Effector CD4-positive, alpha-beta T cell (primary cell): ENCODE results near the gene NUDC.
A peak's percentile ranks its signal among the peaks of the same experiment; 100 is the strongest.

Experiments
- DNase-seq: peaks from one replicate; pipeline ENCODE4 v3.0.0-alpha.2; 2020

Gene NUDC

DNA sequence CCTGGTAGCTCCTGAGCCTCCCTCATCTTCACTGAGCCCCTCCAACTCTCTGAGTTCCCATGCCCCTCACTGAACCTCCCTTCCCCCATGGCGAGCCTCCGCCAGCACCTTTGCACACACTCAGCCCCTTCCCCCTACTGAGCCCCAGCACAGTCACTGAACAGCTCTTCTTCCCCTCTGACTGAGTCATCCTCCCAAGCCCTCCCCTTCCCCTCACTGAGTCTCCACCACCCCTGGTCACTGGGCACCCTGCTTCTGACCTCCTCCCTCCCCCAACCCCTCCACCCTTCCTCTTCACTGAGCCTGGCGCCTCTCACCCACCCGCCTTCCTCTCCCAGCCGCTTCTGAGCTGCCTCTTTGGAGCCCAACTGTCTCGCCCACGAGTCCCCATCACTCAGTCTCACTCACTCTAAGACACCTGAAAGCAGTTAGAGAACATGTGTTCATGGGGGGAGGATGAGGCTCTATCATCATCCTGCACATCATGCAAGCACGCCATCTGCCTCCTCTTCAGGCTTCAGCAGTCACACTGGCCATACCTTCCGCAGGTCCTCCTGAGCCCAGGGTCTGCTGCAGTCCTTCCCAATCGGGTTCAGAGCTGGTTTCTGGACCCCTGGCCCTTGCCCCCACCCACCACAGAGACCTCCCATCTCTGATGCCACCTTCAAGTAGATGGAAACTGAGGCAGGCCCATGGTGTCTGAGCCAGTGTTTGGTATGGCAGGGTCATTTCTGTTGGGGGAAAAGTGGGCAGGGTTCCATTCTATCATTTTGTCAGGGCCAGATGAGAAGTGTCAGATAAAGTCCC is 70.0 kb downstream of the NUDC start:
- no peak for DNase-seq

GRCh38 chr1:26993237-26994019 is 71.9 kb downstream of the NUDC start, which contains the start of gene TRNP1:
Gene TRNP1 (plus strand): TSS chr1:26993692. CDS start chr1:26993787, 95 bp downstream.
- DNase-seq: peak; percentile 59

DNA sequence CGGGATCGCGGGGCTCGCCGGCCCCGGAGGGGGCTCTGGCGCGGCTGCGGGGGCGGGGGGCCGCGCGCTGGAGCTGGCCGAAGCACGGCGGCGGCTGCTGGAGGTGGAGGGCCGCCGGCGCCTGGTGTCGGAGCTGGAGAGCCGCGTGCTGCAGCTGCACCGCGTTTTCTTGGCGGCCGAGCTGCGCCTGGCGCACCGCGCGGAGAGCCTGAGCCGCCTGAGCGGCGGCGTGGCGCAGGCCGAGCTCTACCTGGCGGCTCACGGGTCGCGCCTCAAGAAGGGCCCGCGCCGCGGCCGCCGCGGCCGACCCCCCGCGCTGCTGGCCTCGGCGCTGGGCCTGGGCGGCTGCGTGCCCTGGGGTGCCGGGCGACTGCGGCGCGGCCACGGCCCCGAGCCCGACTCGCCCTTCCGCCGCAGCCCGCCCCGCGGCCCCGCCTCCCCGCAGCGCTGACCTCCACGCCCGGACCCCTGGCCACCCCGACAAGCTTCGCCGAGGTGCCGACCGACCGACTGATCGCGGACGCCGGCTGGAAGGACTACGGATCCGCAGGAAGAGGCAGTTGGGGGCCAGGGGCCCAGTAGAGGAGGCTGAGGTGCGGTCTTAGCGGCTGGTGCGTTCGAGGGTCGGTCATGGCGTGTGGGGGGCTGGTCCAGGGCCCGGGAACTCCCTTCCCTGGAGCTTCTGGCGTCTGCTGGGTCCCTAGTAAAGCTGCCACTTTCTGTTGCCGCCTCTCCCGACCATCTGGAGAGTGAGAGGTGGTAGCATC is 72.7 kb downstream of the NUDC start:
- no peak for DNase-seq

DNA sequence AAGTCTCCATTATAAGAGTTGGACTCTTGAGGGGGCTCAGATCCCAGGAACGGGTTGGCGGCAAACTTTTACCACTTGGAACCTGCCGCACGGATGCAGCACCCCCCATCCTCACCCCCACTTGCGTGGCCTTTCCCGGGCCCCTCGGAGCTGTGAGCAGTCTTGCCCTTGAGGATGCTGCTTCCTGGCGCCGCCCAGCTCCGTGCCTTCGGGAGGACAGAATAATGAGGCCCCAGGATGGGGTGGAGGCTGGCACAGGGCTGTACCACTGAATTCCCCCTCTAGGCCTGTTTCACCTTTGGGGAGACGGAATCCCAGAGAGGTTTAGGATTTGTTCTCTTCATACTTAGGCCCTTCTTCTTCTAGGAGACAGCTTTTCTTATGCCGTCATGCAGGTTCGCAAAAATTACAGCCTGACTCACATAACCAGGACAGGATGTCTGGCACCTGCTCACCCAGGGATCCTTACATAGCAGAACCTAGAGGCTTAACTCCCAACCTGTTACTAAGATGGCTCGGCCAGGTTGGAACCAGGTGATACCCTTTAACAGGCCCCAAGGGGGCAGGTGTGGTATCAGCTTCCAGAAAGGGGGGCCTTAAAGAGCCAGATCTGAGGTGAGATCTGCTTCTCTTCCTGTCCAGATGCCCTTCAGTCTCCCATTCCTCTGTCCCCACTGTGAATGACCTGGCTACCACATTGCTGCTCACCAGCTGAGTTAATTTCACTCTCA is 73.4 kb downstream of the NUDC start:
- DNase-seq: no peak

DNA sequence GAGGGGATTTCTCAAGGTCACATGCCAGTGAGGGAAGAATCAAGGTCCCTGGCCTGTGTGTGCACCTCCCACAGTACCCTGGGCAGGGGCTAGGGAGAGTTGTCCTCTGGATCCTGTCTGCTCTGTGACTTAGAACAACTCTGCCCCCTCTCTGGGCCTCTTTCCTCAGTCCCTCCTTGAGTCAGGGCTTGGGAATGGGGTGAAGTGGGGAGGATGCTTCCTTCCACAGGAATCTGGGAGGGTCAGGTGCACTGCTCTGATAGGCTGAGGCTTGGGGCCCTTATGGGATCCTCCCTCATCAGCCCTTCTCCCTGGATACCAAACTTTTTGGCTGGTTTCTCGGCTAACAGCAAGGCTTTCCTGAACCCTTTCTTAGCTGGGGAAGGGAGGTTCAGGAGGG is 74.5 kb downstream of the NUDC start:
- DNase-seq: no peak
